GM19452 (cell line): ENCODE measurements around the gene EDIL3.

ENCODE experiments used
- ATAC-seq: cut with Tn5 transposase; IDR thresholded peaks from one replicate; pipeline ENCODE4 v1.9.1; 2021; ENCODE audit not compliant: unreplicated experiment

Gene EDIL3

DNA sequence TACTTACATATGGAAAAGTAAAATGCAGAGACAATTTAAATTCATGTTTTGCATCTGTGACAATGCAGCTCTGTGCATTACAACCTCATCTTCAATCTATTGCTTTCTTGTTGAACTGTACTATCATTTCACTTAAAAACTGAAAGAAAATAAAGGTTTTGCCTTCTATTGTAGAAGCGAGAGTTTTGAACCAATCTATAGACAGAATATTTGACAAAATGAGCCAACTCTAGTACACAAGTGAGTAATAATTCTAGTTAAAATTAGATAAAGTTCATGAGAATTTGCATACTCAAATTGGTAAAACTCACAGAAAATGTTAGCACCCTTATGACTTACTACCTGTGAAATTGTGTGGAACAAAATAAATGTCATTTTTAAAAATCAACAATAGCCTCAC lies 123.7 kb downstream of the EDIL3 start:
- ATAC-seq, result no peak

DNA sequence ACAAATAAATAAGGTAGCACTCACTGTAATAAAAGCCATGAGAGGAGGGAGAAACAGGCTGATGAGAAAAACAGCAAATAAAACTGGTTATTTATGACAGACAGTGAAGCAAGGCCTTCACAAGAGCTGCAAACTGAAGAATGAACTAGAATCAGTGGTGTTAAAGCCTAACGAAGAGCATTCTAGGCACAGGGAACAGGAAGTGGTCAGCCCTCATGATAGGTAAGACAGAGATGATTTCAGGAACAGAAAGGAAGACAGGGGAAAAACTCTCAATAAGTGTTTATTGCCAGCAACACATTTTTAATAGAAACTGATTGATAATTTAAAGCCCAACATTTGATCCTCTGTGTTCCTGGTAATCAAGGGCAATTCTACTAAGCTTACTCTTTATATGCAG lies 124.5 kb downstream of the EDIL3 start:
- peak; percentile 55 for ATAC-seq

DNA sequence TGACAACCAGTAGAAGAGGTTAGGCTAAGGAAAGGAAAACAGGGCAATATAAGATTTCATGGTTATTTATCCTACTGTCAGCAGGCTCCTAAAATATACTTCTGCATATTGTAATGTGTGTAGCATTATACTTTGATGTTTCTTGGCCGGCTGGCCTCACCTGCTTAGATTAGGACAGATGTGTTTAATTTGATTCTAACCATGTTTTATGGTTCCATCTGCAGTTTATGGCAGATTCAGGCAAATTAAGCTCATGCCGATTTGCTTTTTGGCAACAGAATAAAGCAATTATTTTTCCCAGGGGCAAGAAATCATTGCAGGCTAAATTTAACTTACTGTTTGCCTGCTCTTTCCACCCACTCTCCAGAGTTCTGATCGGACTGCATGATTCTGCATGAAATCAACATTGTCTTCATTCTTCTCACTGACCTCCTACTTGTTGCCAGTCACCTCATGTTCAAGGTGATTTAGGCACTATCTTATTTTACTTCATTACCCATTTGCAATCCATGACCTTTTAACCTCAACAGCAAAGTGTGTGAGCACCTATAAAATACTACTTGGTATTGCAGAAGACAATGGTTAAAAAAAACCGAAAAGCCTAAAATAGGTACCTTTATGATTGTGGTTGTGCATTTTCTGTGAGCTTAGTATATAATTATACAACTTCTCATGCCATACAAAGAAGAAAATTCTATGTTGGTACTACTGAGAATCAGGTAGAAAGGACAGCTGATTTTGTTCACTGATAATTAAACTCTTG lies 125.2 kb downstream of the EDIL3 start:
- no peak for ATAC-seq

DNA sequence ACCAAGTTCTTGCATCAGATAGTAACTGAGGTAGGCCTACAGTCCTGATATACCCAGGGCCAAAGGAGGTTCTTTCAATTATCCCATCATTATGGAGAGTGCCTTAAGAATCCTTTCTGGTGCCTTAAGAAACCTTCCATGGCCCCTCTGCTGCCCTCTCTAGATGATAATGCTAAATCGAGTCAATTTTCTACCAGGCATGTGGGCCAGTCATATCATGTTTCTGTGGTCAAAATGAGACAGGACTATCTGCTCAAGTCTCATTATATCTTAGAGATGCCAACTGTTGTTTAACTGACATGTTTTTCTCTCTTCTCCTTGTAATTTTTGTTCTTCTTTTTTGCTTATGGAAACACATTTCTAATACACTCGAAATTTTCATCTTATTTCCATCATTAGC lies 127.6 kb downstream of the EDIL3 start:
- no peak for ATAC-seq

DNA sequence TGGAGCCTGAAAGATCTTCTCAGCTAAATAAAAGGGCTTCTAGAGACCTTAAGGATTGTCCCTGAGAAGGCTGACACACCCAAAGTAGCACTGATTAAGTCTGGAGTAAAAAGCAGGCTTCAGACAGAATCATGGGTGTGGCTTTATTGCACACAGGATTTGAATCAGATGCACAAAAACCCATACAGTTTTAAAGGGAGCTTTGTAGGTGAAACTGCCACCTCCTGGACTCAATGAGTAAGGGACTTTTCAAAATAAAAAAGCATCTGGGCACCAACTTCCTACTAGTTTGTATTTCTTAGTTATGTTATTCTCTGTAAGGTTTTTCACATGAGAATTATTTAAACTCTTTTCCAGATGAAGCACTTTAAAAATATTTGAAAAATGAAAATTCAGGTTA lies 129.4 kb downstream of the EDIL3 start:
- no peak for ATAC-seq

DNA sequence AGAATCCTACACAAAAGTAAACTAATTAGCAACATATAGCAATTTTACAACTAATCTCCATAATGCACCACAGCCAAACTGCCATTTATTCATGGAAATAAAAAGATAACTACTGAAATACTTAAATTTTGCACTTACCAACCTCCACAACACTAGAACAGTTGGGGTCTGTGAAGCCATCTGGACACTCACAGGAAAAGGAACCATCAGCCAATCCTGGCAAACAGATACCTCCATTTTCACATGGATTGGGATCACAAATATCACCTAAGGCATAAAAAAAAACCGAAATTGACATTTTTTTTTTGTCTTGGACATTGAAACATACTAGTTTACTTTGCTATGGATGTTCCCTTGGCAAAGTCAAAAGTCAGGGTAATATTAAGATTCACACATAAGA lies 130.7 kb downstream of the EDIL3 start:
- no peak for ATAC-seq

DNA sequence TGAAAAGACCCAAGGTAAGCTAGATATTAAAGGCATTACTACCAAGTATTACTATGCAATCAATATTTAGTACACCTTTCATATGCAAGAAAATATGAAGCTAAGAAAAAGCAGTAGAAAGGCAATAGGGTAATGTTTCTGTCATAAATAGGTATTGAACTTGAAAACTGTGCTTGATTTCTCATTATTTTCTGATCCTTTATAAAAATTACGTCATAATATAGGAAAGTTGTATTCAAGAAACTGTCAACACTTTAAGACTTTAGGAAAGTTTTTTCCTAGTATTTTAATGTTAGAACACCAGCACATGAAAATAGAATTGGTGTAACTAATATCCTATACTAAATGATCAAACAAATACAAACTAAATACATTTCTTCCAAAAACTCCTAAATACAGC lies 133.2 kb downstream of the EDIL3 start:
- ATAC-seq, result no peak

DNA sequence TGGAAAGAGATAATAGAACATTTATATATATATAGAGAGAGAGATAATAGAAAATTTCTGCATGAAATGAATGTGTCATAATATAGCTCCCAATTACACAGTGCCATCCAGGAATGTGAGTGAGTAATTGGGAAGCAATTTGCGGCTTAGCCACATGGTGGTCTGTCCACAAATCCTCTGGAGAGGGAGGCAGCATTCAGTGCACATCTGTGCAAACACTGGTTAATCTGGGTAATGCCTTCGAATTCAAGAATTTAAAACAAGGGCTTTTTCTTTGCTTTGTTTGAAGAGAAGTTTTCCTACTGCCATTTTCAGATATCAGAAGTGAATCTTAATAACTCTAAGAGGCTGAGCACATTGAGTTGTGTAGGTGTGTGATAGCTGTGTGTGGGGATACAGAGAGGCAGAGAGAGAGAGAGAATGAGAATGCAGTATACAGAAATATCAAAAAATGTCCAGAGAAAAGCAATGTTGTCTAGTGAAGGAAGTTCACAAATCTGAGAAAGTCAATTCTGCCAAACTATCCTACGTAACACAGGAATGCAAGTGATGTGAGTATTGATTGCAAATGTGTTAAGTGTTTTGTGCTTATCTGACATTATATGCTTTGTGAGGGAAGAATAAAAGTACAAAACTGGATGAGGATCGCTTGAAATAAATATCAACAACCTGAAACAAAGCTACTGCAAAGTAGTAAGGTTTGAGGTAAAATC lies 134.6 kb downstream of the EDIL3 start:
- ATAC-seq, result no peak

DNA sequence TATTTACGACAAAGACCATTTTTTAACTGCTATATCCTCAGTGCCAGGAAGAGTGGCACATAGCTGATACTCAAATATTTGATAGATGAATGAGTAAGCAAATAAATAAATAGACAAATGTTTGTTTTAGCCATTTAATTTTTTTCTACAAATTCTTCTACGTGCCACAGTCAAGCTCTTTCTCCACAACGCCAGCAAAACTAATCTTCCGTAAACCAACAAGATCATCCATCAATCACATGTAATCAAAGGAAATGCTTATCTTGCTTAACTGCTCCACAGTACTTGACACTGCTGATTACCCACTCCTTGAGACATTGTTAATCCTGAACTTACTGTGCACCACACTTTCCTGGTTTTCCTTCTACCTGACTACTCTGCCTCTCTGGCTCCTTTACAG lies 136.7 kb downstream of the EDIL3 start:
- ATAC-seq, result no peak

DNA sequence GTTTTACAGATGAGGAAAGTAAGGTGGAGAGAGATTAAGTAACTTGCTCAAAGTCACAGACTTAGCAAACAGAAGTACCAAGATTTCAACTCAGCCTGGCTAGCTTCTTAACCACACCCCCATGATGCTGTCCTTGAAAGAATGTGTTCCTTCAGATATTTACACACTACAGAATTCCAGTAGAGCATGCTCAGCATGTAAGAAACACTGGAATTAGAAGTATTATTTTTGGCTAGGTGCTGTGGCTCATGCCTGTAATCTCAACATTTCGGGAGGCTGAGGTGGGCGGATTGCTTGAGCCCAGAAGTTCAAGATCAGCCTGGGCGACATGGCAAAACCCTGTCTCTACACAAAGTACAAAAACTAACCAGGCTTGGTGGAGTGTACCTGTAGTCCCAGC lies 142.4 kb downstream of the EDIL3 start:
- ATAC-seq, result no peak

DNA sequence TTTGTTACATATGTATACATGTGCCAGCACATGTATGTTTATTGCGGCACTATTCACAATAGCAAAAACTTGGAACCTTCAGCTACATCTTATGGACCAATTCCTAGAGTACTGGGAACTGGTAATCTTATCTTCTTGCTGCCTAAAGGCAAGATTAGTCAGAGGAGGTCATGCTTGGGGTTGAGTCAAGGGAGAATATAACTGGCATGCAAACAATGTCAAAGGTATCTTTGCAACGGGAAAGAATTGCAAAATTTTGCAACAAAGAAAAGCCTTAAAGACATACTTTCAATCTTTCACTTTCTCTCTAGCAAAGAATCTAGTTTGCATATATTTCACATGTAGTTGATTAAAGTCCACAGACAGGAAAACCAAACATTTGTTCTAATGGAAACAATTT lies 145.2 kb downstream of the EDIL3 start:
- ATAC-seq, result no peak

DNA sequence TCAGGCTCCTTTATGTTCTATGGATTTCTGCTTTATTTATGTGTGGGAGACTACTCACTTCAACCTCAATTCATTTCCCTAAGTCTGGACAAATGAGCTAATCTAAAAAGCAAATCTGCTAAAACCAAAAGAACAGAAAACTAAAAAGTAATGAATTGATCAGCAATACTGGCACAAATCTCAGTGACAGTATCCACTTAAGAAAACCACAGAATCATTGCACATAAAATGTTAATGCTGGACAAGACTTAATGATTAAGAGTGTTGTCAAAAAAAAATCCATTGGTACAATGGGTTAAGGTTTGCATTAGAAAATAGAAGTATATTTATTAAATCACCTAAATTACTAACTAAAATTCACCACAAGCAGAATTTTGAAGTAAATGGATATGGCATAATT lies 147.6 kb downstream of the EDIL3 start:
- no peak for ATAC-seq

DNA sequence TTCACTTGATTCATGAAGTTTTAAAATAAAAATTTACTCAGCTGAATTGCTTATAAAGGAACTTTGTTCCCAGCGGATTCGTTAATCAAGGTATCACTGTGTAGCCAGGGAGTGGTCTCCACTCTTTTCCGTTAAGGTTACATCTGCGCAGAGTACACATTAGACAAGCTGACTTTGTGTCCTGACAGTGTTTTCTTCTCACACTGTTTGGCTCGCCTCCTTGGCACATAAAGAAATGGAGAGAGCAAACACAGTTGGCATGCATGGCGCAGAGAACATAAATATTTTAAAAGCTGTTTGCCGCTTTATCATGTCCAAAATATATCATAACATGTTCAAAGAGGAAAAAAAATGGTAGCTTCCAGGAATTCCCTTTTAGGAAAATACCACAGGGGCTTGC lies 153.2 kb downstream of the EDIL3 start:
- no peak for ATAC-seq

DNA sequence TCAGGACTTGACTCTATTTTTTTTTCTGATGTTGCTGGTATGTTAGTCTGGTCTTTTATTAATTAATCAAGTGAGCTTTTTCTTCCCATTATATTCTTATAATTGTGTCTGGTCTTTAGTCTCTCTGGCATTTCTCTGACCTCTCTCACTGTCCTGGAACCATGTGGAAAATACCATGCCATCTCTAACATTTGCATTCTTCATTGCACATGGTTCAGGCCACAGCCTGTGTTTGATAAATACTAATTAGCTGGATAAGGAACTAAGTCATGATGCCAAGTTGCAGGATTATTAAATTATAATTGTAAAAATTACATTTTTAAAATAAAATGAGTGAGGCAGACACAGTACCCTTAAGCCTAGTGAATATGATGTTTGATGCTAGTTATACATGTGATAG lies 155.6 kb downstream of the EDIL3 start:
- ATAC-seq, result no peak

DNA sequence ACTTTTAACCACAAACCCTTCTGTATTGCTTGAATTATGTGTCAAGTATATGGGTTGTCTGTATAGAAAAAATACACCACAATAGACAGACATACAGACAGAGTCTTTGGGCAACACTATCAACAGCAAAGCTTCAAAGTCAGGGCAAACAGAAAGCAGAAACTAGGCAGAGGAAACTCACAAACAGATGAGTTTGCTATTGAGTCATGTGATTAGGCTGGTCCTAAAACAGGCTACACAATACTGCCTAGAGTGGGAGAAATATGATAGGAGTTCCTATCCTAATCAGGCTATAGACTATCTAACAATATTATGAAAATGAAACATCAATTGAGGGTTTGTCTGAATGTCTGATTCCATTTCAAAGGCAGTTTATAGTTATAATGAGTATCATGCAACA lies 156.4 kb downstream of the EDIL3 start:
- ATAC-seq, result no peak

DNA sequence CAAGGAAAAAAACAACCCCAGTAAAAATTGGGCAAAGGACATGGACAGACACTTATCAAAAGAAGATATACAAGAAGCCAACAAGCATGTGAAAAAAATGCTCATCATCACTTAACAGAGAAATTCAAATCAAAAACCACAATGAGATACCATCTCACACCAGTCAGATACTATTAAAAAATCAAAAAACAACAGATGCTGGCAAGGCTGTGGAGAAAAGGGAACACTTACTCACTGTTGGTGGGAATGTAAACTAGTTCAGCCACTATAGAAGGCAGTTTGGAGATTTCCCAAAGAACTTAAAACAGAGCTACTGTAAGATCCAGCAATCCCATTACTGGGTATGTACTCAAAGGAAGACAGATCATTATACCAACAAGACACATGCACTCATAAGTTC lies 157.4 kb downstream of the EDIL3 start:
- no peak for ATAC-seq

DNA sequence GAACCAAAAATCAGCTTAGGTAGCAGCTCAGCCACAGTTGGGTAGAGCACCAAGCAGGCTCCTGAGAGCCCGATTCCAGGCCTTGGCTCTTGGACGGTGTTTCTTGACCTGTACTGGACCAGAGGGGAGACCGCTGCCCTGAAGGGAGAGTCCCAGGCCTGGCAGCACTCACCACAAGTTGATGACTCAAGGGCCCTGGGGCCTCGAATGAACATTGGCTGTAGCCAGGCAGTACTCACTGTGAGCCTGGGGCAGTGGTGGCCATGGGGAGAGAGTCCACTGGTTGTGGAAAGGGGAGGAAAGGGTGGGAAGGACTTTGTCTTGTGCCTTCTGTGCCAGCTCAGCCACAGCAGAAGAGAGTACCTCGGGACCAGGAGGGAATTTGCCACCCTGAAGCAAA lies 166.1 kb downstream of the EDIL3 start:
- no peak for ATAC-seq

DNA sequence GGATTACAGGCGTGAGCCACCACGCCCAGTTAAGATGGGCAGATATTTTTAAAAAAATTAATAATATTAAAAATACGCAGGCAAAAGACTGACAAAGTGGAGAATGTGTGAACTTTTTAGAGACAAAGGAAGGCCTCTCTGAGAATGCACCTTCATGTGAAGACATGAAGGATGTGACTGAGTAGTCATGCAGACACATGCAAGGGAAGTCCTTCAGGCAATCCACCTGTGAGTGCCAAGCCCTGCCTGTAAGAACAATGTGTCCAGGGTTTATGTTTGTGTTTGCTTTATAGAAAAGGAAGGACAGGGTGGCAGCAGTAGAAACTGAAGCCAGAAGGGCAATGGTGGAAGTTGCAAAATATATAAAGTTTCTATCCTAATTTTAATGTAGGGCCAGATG lies 169.2 kb downstream of the EDIL3 start:
- no peak for ATAC-seq

DNA sequence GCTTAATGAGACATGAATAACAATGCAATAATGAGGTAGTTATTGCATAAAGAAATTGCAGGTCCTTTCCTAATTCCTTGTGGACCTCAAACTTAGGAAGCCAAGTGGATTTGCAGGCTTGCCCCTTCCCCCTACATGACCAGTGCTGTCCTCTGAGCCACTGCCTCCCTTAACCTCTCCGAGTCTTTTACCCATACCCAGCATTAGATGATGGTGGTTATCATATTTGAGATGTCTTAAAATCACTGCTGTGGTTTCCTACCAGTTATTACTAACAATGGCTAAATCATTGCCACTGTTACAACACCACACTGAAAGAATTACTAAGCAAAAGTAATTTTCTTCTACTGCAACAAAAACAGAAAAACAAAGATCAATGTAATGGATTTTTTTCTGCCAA lies 170.8 kb downstream of the EDIL3 start:
- no peak for ATAC-seq

DNA sequence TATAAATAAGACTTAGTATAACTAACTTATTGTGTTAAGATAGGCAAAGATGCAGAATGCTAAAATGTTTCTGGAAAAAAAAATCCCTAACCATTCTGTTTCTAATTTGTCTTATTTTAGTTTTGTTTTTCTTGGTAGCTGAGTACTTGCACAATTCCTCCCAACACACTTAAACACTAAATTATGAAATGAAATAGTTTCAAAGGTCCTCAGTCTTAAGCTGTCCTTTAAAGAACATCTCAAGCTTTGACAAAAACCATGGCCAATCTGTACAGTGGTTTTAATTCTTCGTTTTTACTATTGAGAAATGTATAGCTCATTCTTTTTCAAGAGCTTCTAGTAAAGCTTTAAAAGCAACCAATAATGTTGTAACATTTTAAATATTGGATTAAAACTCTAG lies 171.5 kb downstream of the EDIL3 start:
- ATAC-seq, result no peak

DNA sequence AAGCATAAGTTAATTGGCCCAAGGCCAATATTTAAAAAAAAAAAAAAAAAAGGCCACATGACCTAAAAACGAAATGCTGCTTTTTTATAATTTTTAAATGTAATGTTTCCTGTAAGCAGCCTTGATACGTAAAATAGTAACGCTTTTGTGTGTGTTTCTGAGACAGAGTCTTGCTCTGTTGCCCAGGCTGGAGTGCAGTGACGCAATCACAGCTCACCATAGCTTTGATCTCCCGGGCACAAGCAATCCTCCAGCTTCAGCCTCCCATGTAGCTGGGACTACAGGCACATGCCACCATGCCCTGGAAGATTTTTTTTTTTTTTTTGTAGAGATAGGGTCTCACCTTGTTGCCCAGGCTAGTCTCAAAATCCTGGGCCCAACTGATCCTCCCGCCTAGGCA lies 179.9 kb downstream of the EDIL3 start:
- ATAC-seq, result no peak

DNA sequence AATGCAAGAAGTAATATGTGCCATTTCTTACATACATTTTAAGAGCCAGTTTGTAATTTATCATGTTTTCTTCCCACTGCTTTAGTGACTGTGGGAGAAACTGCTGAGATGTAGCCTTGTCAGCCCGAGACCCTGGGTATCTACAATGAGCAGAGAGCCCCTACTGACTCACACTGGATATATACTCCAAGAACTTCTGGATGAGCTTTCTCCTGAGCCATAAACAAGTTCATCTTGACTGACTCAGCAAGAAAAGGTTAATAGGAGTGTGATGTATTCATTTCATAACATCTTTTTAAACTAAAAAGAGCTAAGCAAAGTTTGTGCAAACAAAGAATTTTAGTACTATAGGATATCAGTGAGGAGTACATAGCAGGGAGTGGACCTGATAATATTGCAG lies 182.5 kb downstream of the EDIL3 start:
- no peak for ATAC-seq

DNA sequence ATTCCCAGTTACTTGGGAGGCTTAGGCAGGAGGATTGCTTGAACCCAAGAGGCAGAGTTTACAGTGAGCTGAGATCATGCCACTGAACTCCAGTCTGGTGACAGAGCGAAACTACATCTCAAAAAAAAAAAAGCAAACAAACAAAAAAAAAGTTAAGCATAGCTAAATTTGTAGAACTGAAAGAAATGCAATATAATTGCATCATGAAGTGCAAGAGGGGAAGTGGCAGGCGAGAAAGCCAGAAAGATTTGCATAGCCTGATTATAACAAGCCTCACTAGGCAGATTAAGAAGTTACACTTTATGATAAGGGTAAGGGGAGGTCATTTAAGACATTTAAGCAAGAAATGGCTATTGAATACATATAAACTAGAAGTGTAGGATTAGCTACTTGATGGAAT lies 187.1 kb downstream of the EDIL3 start:
- no peak for ATAC-seq
